ENCODE data around the gene CD163L1. TPM values are rescaled to one million over a fixed set of nuclear protein-coding genes. Genes with fewer than 3 reads are reported as not detected.
A peak's percentile ranks its signal among the peaks of the same experiment; 100 is the strongest.

The CD163L1 gene
- total RNA-seq, 2 experiments from 2014 or later: not detected

DNA sequence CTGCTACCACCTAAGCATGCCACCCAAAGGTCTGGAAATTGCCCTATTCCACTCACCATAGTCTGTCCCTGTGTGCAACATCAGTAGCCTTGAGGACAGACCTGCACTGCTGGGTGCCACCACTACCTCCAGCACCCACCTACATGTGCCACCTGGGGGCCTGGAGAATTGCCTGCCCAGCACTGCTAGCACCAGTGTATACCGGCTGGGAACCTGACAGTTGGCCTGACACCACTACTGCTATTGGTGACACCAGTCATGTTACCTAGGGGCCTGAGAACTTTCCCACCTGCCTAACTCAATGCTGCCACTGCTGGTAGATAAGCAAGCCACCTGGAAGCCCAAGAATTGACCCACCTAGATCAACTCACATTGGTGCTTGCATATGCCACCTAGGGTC is 60.8 kb downstream of the CD163L1 start:
- DNase-seq: no peak
- Mint-ChIP-seq H3K4me3 (no peak overlapping the region), H3K36me3 (no peaks in the 10 kb centered on the region), H3K9me3 (ENCODE audit: low read depth) (no peaks in the 10 kb centered on the region), H3K27ac (no peak overlapping the region), H3K27me3 (peaks cover 12% of the 10 kb centered on the region), H3K4me1 (no peaks in the 10 kb centered on the region)
- ATAC-seq: no peak
- CTCF ChIA-PET: no interaction called here

DNA sequence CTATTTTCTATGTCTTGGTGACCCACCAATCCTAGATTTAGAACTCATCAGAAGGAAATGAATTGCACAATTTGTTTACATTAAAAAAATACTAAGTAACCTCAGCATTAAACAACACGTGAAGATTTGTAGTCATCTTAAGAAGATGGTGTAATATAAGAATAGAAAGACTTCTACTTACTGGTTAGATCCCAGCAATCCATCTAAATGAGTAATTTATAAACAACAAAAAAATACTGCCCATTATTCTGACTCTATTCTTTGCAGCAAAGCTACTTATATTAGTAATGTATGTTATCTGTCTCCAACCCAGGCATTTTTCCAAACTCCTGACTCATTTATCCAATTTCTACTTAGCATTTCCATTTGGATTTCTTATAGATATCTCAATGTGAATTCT is 67.8 kb downstream of the CD163L1 start:
- Mint-ChIP-seq H3K36me3 (no peaks in the 10 kb centered on the region), H3K4me3 (no peak overlapping the region), H3K27ac (no peak overlapping the region), H3K9me3 (ENCODE audit: low read depth) (no peaks in the 10 kb centered on the region), H3K4me1 (no peaks in the 10 kb centered on the region), H3K27me3 (peaks cover 8% of the 10 kb centered on the region)
- ATAC-seq (no peak), DNase-seq (no peak)
- CTCF ChIA-PET: no interaction called here

DNA sequence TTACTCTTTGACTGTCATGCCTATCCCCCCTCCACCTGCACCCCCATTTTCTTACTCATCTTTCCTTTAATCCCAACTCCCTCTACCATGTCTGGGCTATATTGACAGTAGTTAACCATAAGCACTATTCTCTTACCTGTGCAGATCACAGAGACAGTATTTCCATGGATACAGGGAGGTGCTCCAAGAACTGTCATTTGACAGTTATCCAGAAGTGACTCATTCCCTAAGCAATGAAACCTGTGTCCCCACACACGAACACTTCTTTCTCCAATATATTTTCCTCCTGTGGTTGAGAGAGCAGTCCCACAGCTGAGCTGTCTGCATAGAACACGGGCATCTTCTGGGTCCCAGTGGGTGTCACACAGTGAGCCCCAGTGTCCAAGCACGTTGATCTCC is 68.8 kb downstream of the CD163L1 start:
- H3K9me3 Mint-ChIP-seq (ENCODE audit: low read depth): no peaks in the 10 kb centered on the region
- no peak for ATAC-seq
- no peaks in the 10 kb centered on the region for H3K36me3 Mint-ChIP-seq
- H3K4me3 Mint-ChIP-seq: no peak overlapping the region
- CTCF ChIA-PET: interaction anchor here (0.5 kb wide), 1 partner anchor 72 kb away, joined by 3 read pairs; no protein-coding TSS in a partner anchor
- H3K4me1 Mint-ChIP-seq: no peaks in the 10 kb centered on the region
- no peak for DNase-seq
- peaks cover 8% of the 10 kb centered on the region for H3K27me3 Mint-ChIP-seq
- no peak overlapping the region for H3K27ac Mint-ChIP-seq

DNA sequence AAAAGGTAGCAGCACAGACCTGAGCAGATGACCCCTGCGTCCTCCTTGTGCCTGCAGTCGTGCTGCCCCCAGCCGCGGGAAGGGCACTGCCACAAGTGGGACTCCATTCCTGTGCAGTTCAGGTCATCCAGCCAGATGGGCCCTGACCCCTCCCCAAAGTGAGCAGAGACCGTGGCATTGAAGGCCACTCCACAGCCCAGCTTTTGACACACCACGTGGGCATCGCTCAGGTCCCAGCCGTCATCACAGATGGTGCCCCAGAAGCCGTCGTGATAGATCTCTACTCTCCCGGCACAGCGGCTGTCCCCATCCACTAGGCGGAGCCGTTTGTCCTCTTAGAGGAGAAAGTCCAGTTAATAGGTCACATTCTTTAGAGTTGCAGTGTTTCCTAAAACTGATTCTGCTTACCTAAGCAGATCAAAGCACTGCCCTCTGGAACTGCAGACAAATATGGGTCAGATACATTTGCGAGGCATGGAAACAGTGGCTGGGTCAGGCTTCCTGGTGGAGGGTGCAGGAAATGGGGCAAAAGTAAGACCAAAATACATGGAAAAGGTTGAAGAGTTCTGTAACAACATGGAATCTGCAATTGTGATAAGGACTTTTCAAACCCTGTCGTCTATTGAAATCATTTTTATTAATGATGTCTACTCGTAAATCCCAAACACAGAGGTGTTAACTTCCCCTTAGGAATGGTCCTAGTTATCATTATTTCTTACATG is 69.4 kb downstream of the CD163L1 start:
- H3K27me3 Mint-ChIP-seq: peaks cover 8% of the 10 kb centered on the region
- ATAC-seq (peak; percentile 47), DNase-seq (peak; percentile 46)
- H3K4me3 Mint-ChIP-seq: no peak overlapping the region
- H3K27ac Mint-ChIP-seq: no peak overlapping the region
- no peaks in the 10 kb centered on the region for H3K4me1 Mint-ChIP-seq
- no peaks in the 10 kb centered on the region for H3K36me3 Mint-ChIP-seq
- no peaks in the 10 kb centered on the region for H3K9me3 Mint-ChIP-seq (ENCODE audit: low read depth)
- CTCF ChIA-PET: interaction anchor here (0.5 kb wide), 1 partner anchor 71 kb away, joined by 3 read pairs; no protein-coding TSS in a partner anchor

DNA sequence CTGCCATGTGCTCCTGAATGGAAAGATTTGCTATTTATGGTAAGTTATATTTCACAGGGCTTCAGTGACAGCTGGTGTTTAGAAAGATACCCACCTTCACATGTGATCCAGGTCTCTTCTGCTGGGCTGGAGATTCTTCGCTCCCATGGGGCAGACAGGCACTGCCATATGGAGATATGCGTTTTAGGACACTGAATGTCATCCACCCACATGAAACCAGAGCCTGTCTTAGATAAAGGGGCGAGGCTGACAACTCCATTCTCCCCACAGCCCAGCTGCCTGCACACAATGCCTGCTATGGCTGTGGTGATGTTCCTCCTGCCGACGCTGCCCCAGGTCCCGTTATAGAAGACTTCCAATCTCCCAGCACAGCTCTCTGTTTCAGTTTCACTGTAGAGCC is 70.7 kb downstream of the CD163L1 start:
- CTCF ChIA-PET: interaction anchor here (0.9 kb wide), 1 partner anchor 87 kb away, joined by 4 read pairs; no protein-coding TSS in a partner anchor
- H3K4me1 Mint-ChIP-seq: no peaks in the 10 kb centered on the region
- no peak overlapping the region for H3K4me3 Mint-ChIP-seq
- H3K27ac Mint-ChIP-seq: no peak overlapping the region
- ATAC-seq (no peak), DNase-seq (no peak)
- H3K9me3 Mint-ChIP-seq (ENCODE audit: low read depth): no peaks in the 10 kb centered on the region
- peaks cover 8% of the 10 kb centered on the region for H3K27me3 Mint-ChIP-seq
- H3K36me3 Mint-ChIP-seq: no peaks in the 10 kb centered on the region

DNA sequence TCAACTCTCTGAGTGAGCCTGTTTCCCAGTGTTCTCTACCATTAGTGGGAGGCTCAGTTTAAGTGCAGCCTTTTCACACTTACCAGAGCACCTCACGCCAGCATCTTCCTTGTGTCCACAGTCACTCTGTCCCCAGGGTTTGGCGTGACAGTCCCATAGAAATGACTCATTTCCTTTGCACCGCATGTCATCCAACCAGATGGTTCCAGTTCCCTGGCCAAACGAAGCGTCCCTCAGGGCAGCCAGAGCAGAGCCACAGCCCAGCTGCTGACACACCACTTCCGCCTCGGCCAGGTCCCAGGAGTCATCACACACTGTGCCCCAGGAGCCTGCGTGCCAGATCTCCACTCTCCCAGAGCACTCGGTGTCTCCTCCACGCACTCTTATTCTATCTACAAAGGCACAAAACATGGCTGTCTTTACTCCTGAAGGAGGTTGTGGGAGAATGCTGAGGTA is 74.7 kb downstream of the CD163L1 start:
- Mint-ChIP-seq H3K4me1 (no peaks in the 10 kb centered on the region), H3K4me3 (no peak overlapping the region), H3K36me3 (no peaks in the 10 kb centered on the region), H3K9me3 (ENCODE audit: low read depth) (no peaks in the 10 kb centered on the region), H3K27ac (no peak overlapping the region), H3K27me3 (peaks cover 4% of the 10 kb centered on the region)
- no peak for DNase-seq
- CTCF ChIA-PET: no interaction called here
- no peak for ATAC-seq

DNA sequence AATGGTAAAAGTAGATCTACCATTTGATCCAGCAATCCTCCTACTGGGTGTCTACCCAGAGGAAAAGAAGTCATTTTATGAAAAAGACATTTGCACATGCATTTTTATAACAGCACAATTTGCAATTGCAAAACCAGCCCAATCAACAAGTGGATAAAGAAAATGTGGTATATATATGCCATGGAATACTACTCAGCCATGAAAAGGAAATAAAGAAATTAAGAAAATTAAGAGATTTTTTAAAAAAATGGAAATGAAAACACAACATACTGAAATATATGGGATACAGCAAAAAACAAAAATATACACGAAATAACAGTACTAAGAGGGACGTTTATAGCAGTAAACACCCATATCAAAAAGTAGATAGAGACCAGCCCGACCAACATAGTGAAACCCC is 81.2 kb downstream of the CD163L1 start:
- Mint-ChIP-seq H3K27me3 (peaks cover 9% of the 10 kb centered on the region), H3K36me3 (no peaks in the 10 kb centered on the region), H3K9me3 (ENCODE audit: low read depth) (no peaks in the 10 kb centered on the region), H3K27ac (no peak overlapping the region), H3K4me1 (no peaks in the 10 kb centered on the region), H3K4me3 (no peak overlapping the region)
- ATAC-seq (no peak), DNase-seq (no peak)
- CTCF ChIA-PET: no interaction called here

DNA sequence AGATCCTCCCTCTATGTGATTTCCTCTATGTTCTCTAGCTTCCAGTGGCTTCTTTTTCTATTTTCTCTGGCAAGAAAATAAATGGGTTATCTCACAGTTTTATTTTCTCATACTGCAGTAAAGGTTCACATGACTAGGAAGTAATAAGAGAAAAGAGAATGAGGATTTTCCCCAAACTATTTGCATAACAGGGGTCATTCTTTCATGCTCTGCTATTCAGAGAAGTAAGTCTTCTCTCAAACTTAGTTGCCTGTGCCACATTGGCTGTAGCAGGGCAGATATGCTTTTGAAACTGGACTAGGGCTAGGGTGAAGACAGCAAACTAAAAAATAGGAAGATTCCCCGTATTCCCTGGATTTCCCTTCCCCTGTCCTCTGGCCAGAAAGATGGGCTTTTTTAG is 82.7 kb downstream of the CD163L1 start:
- ATAC-seq (no peak), DNase-seq (no peak)
- no peaks in the 10 kb centered on the region for H3K4me1 Mint-ChIP-seq
- no peaks in the 10 kb centered on the region for H3K36me3 Mint-ChIP-seq
- H3K27me3 Mint-ChIP-seq: peaks cover 11% of the 10 kb centered on the region
- H3K9me3 Mint-ChIP-seq (ENCODE audit: low read depth): no peaks in the 10 kb centered on the region
- H3K4me3 Mint-ChIP-seq: no peak overlapping the region
- no peak overlapping the region for H3K27ac Mint-ChIP-seq
- CTCF ChIA-PET: no interaction called here

DNA sequence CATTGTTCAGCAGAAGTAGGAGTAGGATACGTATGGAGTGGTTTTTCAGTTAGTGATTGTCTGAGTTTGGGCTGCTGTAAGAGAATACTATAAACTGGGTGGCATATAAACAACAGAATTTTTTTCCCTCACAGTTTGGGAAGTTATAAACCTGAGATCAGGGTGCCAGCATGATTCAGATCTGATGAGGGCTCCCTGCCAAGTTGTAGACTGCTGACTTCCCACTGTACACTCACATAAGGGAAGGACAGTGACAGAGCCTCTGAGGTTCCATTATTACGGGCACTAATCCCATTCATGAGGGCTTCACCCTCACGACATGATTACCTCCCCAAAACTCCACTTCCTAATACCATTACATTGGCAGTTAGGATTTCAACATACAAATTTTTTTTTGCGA is 89.4 kb downstream of the CD163L1 start:
- CTCF ChIA-PET: no interaction called here
- DNase-seq (no peak), ATAC-seq (no peak)
- Mint-ChIP-seq H3K36me3 (no peaks in the 10 kb centered on the region), H3K4me1 (peaks cover 9% of the 10 kb centered on the region), H3K9me3 (ENCODE audit: low read depth) (no peaks in the 10 kb centered on the region), H3K27me3 (peaks cover 5% of the 10 kb centered on the region), H3K27ac (no peak overlapping the region), H3K4me3 (no peak overlapping the region)

DNA sequence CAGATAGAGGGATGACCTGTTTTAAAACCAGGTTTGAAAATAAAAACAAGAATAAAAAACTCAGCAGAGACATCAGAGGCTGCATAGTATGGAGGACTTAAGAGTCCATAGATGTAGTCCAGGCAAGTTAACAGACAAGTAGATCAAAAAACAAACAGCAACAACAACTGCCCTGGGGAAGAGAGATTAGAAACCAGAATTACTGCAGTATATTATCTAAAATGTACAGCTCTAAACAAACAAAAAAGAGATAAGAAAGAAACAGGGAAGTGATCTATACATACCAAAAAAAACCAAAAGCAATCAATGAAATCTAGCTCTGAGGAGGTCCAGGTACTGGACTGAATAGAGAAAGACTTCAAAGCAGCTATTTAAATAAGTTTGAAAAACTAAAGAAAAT is 91.3 kb downstream of the CD163L1 start:
- H3K36me3 Mint-ChIP-seq: no peaks in the 10 kb centered on the region
- ATAC-seq: no peak
- peaks cover 5% of the 10 kb centered on the region for H3K27me3 Mint-ChIP-seq
- H3K27ac Mint-ChIP-seq: no peak overlapping the region
- peaks cover 9% of the 10 kb centered on the region for H3K4me1 Mint-ChIP-seq
- CTCF ChIA-PET: no interaction called here
- DNase-seq: no peak
- H3K9me3 Mint-ChIP-seq (ENCODE audit: low read depth): no peaks in the 10 kb centered on the region
- no peak overlapping the region for H3K4me3 Mint-ChIP-seq

DNA sequence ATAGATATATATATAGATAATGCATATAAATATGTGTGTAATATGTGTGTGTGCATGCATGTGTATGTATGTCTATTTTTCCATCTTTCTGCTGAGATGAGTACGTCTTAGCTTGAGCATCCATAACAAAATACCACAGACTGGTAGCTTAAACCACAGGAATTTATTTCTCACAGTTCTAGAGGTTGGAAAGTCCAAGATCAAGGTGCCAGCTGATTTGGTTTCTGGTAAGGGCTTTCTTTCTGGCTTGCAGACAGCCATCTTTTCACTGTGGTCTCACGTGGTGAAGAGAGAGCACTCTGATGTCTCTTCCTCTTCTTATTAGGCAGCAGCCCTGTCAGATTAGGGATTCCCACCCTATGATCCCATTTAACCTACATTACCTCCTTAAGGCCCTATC is 92.8 kb downstream of the CD163L1 start:
- H3K9me3 Mint-ChIP-seq (ENCODE audit: low read depth): no peaks in the 10 kb centered on the region

DNA sequence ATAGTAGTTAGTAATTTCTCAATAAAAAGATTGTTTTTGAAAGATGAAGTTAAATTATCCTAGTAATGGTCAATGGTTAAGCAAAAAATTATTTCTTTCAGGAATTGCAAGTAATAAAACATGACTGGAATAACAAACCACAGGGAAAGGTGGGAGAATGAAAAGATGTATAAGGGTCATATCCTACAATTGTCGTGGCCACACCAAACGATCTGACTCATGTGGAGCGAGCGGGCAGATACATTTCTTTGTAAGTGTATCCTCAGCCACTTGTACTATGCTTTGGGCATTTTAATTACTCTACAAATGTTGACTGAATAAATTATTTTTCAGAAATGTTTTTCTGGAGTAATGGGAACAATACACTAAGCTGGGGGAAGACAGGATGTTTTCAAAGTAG is 94.5 kb downstream of the CD163L1 start:
- CTCF ChIA-PET: no interaction called here
- peaks cover 5% of the 10 kb centered on the region for H3K9me3 Mint-ChIP-seq (ENCODE audit: low read depth)

More for the DNA sequence above, 92.8 kb downstream of the CD163L1 start:
- DNase-seq (no peak), ATAC-seq (no peak)
- CTCF ChIA-PET: no interaction called here
- H3K36me3 Mint-ChIP-seq: peaks cover 2% of the 10 kb centered on the region
- no peak overlapping the region for H3K4me3 Mint-ChIP-seq
- H3K4me1 Mint-ChIP-seq: peaks cover 19% of the 10 kb centered on the region
- no peak overlapping the region for H3K27ac Mint-ChIP-seq
- peaks cover 3% of the 10 kb centered on the region for H3K27me3 Mint-ChIP-seq

DNA sequence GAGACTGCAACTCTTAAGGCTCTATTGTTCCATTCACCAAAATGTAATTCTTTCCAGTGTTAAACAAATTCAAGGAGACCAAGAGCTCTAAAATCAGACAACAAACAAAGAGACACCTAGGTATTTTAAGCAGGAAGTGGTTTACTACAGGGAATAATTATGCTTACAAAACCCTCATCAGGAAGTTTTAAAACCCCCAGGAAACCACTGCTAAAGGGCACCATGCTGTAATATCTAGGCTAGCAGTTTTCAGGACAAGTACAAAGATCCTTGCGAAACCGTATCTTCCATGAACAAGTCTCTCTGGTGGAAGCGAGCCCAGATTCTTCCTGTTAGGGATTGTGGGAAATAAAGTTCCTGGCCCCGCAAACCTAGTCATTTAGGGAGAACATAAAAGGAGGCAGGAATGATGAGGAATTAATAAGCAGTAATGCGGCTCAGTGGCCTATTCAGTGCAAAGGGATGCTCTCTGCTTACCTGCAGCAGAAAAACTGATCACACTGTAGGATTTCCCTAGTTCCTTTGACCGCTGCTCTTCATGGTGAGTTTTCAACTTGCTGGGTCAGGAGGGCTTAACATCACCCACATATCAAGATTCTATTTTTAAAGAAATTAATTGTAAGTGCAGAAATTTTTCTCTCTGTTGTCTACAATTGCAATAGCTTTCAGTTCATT is 97.3 kb downstream of the CD163L1 start:
- DNase-seq: no peak
- CTCF ChIA-PET: no interaction called here
- Mint-ChIP-seq H3K36me3 (peaks cover 25% of the 10 kb centered on the region), H3K9me3 (ENCODE audit: low read depth) (peaks cover 12% of the 10 kb centered on the region), H3K4me3 (peak overlapping the region; percentile 17), H3K27ac (peak overlapping the region; percentile 27), H3K4me1 (peaks cover 41% of the 10 kb centered on the region), H3K27me3 (no peaks in the 10 kb centered on the region)
- peak; percentile 27 for ATAC-seq

More for the DNA sequence above, 94.5 kb downstream of the CD163L1 start:
- DNase-seq (no peak), ATAC-seq (no peak)
- Mint-ChIP-seq H3K4me1 (peaks cover 30% of the 10 kb centered on the region), H3K4me3 (no peak overlapping the region), H3K27me3 (peaks cover 3% of the 10 kb centered on the region), H3K27ac (no peak overlapping the region), H3K36me3 (peaks cover 14% of the 10 kb centered on the region)

Data from activated CD8-positive, alpha-beta memory T cell treated with anti-CD3 and anti-CD28 coated beads, Interleukin-2, amount 10 ng/mL, durations not matched to agents 7 days and 5 days (primary cell).